LNCaP clone FGC (cell line): Measurements from ENCODE around the gene SLC5A1.

Source experiments
- DNase-seq: peaks from one replicate; pipeline ENCODE4 v3.0.0-alpha.2; 2011; ENCODE audit warnings: low read depth
- H3K4me3 ChIP-seq: 2 replicates; pipeline ENCODE4 v1.5.1; 2011; ENCODE audit warnings: mild to moderate bottlenecking, low read depth, low read length, control low read depth
- TF ChIP-seq, protein P1 (sequence below): IDR thresholded peaks from 2 replicates; pipeline ENCODE4 v1.5.1; 2012; ENCODE audit warnings: mild to moderate bottlenecking; ENCODE audit not compliant: control insufficient read depth, insufficient read depth; ENCODE audit errors: extremely low read depth

Gene SLC5A1

DNA sequence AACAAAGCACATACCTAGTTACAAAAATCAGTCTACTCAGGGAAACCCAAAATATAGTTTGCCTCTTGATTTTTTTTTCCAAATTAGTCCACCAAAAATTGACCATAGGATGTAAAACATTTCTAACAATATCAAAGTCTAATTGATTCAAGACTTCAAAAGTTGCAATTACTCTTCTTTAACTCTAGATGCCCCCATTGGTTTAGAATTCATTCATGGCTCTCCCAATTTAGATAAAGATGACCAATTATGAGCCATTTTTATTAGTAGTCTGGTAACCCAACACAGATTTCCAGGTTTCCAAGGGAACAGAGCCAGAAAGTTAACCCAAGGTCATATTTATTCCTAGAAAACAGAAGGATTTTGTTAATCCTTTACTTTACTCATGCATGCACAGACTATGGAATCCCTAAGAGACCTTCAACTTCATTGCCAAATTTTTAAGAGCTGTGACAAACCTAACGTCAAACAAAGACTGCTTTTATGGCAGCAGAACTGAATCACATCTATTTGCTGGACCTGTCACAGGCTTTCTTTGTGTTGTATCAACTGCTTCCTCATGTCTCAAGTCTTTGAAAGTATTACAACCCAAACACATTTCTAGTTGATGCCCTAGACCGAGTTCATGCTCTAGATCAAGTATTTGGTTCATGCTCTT, 60.7 kb downstream of the SLC5A1 start:
- H3K4me3 ChIP-seq: no peak overlapping the region
- TF ChIP-seq, protein P1, sequence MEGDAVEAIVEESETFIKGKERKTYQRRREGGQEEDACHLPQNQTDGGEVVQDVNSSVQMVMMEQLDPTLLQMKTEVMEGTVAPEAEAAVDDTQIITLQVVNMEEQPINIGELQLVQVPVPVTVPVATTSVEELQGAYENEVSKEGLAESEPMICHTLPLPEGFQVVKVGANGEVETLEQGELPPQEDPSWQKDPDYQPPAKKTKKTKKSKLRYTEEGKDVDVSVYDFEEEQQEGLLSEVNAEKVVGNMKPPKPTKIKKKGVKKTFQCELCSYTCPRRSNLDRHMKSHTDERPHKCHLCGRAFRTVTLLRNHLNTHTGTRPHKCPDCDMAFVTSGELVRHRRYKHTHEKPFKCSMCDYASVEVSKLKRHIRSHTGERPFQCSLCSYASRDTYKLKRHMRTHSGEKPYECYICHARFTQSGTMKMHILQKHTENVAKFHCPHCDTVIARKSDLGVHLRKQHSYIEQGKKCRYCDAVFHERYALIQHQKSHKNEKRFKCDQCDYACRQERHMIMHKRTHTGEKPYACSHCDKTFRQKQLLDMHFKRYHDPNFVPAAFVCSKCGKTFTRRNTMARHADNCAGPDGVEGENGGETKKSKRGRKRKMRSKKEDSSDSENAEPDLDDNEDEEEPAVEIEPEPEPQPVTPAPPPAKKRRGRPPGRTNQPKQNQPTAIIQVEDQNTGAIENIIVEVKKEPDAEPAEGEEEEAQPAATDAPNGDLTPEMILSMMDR: peak; percentile 36
- peak; percentile 2 for DNase-seq

DNA sequence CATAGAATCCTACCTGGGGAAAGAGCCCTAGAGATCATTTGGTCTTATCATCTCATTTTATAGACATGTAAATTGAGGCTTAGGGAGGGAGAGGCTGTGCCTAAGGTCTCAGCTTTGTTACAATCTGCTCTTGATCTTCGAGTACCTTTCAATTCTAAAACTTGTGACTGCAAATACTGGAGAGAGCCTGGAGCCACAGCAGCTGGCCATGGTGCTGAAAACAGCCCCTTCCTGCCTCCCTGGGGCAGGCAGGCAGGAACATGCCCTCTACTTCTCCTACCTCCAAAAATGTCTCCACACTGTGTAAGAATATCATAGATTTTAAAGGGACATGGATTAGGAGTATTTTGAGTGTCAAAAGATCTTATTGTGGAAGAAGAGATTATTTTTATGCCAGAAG, 63.9 kb downstream of the SLC5A1 start:
- TF ChIP-seq, protein P1: no peak
- no peak overlapping the region for H3K4me3 ChIP-seq
- no peak for DNase-seq

DNA sequence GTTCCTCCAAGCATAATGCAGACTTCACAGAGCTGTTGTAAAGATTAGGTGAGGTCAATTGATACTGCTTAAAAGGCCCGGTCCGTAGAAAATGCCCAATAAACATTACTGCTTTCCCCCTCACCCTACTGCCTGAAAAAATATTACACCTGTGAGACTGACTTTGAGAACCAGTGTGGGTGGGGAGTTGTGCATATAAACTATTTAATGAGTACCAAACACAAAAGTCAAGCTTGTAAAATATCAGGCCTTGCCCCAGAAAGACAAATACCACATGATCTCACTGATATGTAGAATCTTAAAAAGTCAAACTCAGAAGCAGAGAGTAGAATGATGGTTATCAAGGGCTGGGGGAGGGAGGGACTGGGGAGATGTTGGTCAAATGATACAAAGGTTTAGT, 69.3 kb downstream of the SLC5A1 start:
- no peak overlapping the region for H3K4me3 ChIP-seq
- TF ChIP-seq, protein P1: no peak
- peak; percentile 76 for DNase-seq

DNA sequence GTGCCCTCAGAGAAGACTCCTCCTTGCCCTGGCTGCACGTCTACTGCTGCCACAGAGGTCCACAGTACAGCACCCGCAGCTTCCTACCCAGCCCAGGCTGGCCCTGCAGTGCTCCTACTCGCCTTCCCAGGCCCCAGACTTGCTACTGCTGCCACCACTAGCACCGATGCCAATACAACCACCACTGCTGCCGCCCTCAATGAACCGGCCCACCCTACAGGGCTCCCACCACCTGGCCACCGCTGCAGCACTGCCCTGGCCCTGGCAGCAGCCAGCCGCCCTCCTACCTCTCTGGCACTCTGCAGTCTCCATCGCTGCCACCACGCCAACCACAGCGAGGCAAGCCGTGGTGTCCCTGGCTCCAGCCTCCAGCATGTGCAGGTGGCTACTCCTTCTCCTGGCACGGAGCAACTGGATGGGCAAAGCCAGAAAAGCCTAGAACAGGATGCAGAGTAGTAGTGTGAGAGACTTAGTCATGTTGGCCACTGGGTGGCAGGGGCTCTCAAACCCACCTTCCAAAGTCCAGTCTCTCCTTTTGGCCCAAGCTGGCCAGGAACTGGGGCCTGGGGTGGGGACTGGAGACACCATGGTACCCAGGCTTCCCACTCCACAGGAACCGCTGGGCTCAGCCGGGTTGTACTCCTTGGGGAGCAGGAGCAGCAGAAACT, 76.6 kb downstream of the SLC5A1 start:
- no peak overlapping the region for H3K4me3 ChIP-seq
- no peak for DNase-seq
- TF ChIP-seq, protein P1: no peak

DNA sequence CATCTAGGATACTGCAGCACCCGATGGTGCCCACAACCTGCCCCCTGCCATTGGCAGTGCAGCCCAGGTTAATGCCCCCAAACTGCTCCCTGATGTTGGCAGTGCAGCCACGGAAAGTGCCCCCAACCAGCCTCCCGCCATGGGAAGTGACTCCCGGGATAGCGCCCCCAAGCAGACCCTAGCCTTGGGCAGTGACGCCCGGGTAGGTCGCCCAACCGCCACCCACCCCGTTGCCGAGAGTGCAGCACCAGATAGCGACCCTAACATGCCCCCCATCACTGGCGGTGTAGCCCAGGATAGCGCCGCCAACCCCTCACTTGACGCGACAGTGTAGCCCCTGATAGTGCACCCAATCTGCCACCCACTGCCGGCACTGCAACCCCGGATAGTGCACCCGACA, 77.5 kb downstream of the SLC5A1 start:
- TF ChIP-seq, protein P1: no peak
- no peak for DNase-seq
- no peak overlapping the region for H3K4me3 ChIP-seq

DNA sequence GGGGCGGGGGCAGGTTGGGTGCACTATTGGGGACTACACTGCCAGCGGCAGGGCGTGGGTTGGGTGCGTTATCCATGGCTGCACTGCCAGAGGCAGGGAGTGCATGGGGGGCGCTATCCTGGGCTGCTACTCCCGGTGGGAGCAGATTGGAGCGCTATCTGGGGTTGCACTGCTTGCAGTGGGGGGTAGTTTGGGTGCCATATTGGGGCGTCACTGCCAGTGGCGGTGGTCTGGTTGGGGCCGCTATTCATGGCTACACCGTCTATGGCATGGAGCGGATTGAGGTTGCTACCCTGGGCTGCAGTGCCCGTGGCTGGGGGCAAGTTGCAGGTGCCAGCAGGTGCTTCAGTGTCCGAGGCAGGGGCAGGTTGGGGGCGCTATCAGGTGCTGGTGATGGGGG, 79.8 kb downstream of the SLC5A1 start:
- DNase-seq: no peak
- TF ChIP-seq, protein P1: no peak
- no peak overlapping the region for H3K4me3 ChIP-seq

DNA sequence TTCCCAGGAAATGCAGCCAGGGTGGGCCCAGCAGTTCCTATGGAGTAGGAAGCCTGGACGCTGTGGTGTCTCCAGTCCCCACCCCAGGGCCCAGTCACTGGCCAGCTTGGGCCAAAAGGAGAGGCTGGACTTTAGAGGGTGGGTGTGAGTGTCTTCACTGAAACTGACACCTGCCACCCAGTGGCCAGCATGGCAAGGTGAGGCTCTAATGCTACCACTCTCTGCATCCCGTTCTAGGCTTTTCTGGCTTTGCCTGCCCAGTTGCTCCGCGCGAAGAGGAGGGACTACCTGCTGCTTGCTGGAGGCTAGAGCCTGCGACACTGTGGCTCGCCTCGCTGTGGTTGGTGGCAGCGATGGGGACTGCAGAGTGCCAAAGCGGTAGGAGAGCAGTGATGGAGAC, 80.6 kb downstream of the SLC5A1 start:
- no peak overlapping the region for H3K4me3 ChIP-seq
- TF ChIP-seq, protein P1: peak; percentile 64
- DNase-seq: no peak
